K562 (cell line): ENCODE data around the gene GALNT12. TPM values are rescaled to one million over a fixed set of nuclear protein-coding genes. Genes with fewer than 3 reads are reported as not detected.

ENCODE experiments used
- ATAC-seq: fragments of 200-7000 bp; cut with Tn5 transposase; 3 replicates; pipeline ENCODE4 v1.9.1; 2020; ENCODE audit warnings: moderate library complexity
- BruUV-seq: library from RNA; stranded (reverse); fragments of 400-500 nt; replicated peaks from 2 replicates; lab custom pipeline; 2021; lab: Mats Ljungman, UMichigan
- CTCF ChIA-PET: fragments of 300-600 bp; formaldehyde crosslinking; extraction: SDS; loops from one replicate; lab custom pipeline; 2021; ENCODE audit warnings: low intra/inter-chr PET ratio; lab: Yijun Ruan, JAX
- POLR2A ChIA-PET: fragments of 300-600, 350-650 bp; sonication (Branson Sonifier 250); formaldehyde crosslinking; extraction: SDS; loops from one replicate; lab custom pipeline; 2021; ENCODE audit warnings: antibody characterized with exemption, inconsistent platforms; lab: Yijun Ruan, JAX
- DNase-seq, 4 experiments: peaks; one replicate each; pipeline versions ENCODE4 v3.0.0 to v3.0.0-alpha.2; 2011 to 2018; ENCODE audit warnings: low spot score in 3 of 4, mixed read lengths in 3 of 4; ENCODE audit errors: extremely low read depth in 1 of 4
- FAIRE-seq: peaks from 2 replicates; lab custom pipeline; 2011; peaks lifted over from hg19 to GRCh38; lab: Jason Lieb, UNC
- H2AFZ ChIP-seq: 2 replicates; pipeline ENCODE4 v1.6.0; 2011; ENCODE audit warnings: low read depth, low read length, control low read depth, inconsistent platforms
- H3K27ac ChIP-seq: fragments of 200-600 bp; 3 replicates; pipeline ENCODE4 v1.8.0; 2011; ENCODE audit warnings: low read depth, mild to moderate bottlenecking, control low read depth, inconsistent platforms, low read length, moderate library complexity, mixed read lengths; ENCODE audit errors: extremely low read depth
- H3K27me3 ChIP-seq, 2 experiments: fragments of 300-600 bp in 1 of 2; 2 replicates in 1 of 2; 3 replicates in 1 of 2; pipeline versions ENCODE4 v1.6.0 to v1.8.0; 2011; ENCODE audit warnings: inconsistent platforms in 2 of 2, low read length in 2 of 2, mild to moderate bottlenecking in 1 of 2, mixed read lengths in 1 of 2, moderate library complexity in 1 of 2; ENCODE audit not compliant: control insufficient read depth in 2 of 2, insufficient read depth in 2 of 2
- H3K36me3 ChIP-seq: fragments of 300-600 bp; 3 replicates; pipeline ENCODE4 v1.8.0; 2011; ENCODE audit warnings: mild to moderate bottlenecking, low read length, inconsistent platforms; ENCODE audit not compliant: control insufficient read depth, insufficient read depth
- H3K4me1 ChIP-seq, 2 experiments: fragments of 200-600 bp in 1 of 2; replicated peaks in 1 of 2; 2 replicates in 1 of 2; 3 replicates in 1 of 2; pipeline versions ENCODE4 v1.5.1 to v1.8.0; 2011; ENCODE audit warnings: inconsistent platforms in 2 of 2, low read length in 2 of 2, mild to moderate bottlenecking in 1 of 2, mixed read lengths in 1 of 2, moderate library complexity in 1 of 2; ENCODE audit not compliant: control insufficient read depth in 2 of 2, insufficient read depth in 2 of 2
- H3K4me2 ChIP-seq: 2 replicates; pipeline ENCODE4 v1.6.1; 2011; ENCODE audit warnings: low read length, control low read depth, inconsistent platforms, mixed read lengths; ENCODE audit not compliant: insufficient read depth
- H3K4me3 ChIP-seq: fragments of 200-600 bp; sonication (generic), shearing (Covaris generic); 2 replicates; pipeline ENCODE4 v1.5.1; 2016; ENCODE audit warnings: control low read depth, inconsistent platforms
- H3K79me2 ChIP-seq: fragments of 200-600 bp; 3 replicates; pipeline ENCODE4 v1.8.0; 2011; ENCODE audit warnings: low read length, inconsistent platforms; ENCODE audit not compliant: control insufficient read depth, insufficient read depth
- H3K9ac ChIP-seq, 2 experiments: 2 replicates each; pipeline versions ENCODE4 v1.6.0 to v1.6.1; 2011; ENCODE audit warnings: low read depth in 2 of 2, low read length in 2 of 2, control low read depth in 1 of 2, inconsistent platforms in 1 of 2, mild to moderate bottlenecking in 1 of 2, mixed read lengths in 1 of 2; ENCODE audit not compliant: insufficient read depth in 1 of 2
- H3K9me1 ChIP-seq: one replicate; pipeline ENCODE4 v1.6.0; 2011; ENCODE audit warnings: inconsistent platforms, mild to moderate bottlenecking, low read length, moderate library complexity; ENCODE audit not compliant: control insufficient read depth, insufficient read depth
- H3K9me3 ChIP-seq: replicated peaks from 2 replicates; pipeline ENCODE4 v1.5.1; 2011; ENCODE audit warnings: low read depth, low read length, inconsistent platforms; ENCODE audit not compliant: control insufficient read depth, insufficient read depth
- H4K20me1 ChIP-seq: replicated peaks from 2 replicates; pipeline ENCODE4 v1.6.1; 2011; ENCODE audit warnings: low read length, inconsistent platforms, mixed read lengths; ENCODE audit not compliant: control insufficient read depth, insufficient read depth
- ADNP ChIP-seq: fragments of 200-800 bp; sonication (Bioruptor generic); IDR thresholded peaks from 2 replicates; pipeline ENCODE4 v1.6.1; 2016; ENCODE audit warnings: missing genetic modification characterization, missing compliant biosample characterization
- CBFA2T3 ChIP-seq: fragments of 450-650 bp; IDR thresholded peaks from 2 replicates; pipeline ENCODE4 v1.6.1; 2017
- CEBPB ChIP-seq: fragments of 450-650 bp; IDR thresholded peaks from 2 replicates; pipeline ENCODE4 v1.6.1; 2016; ENCODE audit warnings: missing genetic modification characterization, missing compliant biosample characterization
- CEBPG ChIP-seq, 3 experiments: fragments of 200-800 bp in 1 of 3; sonication (Bioruptor generic) in 1 of 3; sonication (generic) in 1 of 3; formaldehyde crosslinking in 1 of 3; IDR thresholded peaks in 2 of 3; conservative IDR thresholded peaks in 1 of 3; 2 replicates each; pipeline versions ENCODE4 v1.6.1 to v1.8.0; 2016 to 2022; ENCODE audit warnings: missing compliant biosample characterization in 2 of 3, missing genetic modification characterization in 2 of 3, mild to moderate bottlenecking in 1 of 3, missing genetic modification reagents in 1 of 3
- ELF4 ChIP-seq: fragments of 450-650 bp; formaldehyde crosslinking; IDR thresholded peaks from 2 replicates; pipeline ENCODE4 v1.4.0; 2022; ENCODE audit warnings: missing genetic modification characterization
- NFATC3 ChIP-seq: fragments of 450-650 bp; IDR thresholded peaks from 2 replicates; pipeline ENCODE4 v1.6.1; 2017; ENCODE audit warnings: mild to moderate bottlenecking
- PYGO2 ChIP-seq: fragments of 450-650 bp; IDR thresholded peaks from 2 replicates; pipeline ENCODE4 v1.6.1; 2016; ENCODE audit warnings: mild to moderate bottlenecking, missing genetic modification characterization, moderate library complexity, missing compliant biosample characterization
- SUPT5H ChIP-seq: fragments of 450-650 bp; IDR thresholded peaks from 2 replicates; pipeline ENCODE4 v1.6.1; 2016
- TCF7 ChIP-seq: sonication (generic); IDR thresholded peaks from 2 replicates; pipeline ENCODE4 v1.6.1; 2016; ENCODE audit warnings: antibody characterized with exemption, borderline replicate concordance
- ZNF217 ChIP-seq: sonication (generic); formaldehyde crosslinking; IDR thresholded peaks from 2 replicates; pipeline ENCODE4 v1.8.0; 2022; ENCODE audit warnings: mild to moderate bottlenecking, missing genetic modification reagents
- ZNF507 ChIP-seq: conservative IDR thresholded peaks from 2 replicates; pipeline ENCODE4 v1.6.1; 2017; ENCODE audit warnings: missing genetic modification characterization, missing compliant biosample characterization
- WGBS: fragments of 100-300 bp; shearing (Covaris generic); methylation state at CpG from one replicate; pipeline ENCODE4 v1.1.6; 2016; ENCODE audit warnings: low coverage, mixed read lengths; ENCODE audit not compliant: insufficient coverage; ENCODE audit errors: missing lambda C conversion rate; 5-methylcytosine and 5-hydroxymethylcytosine counted together
- in situ Hi-C: fragments of 300-500 bp; cut with MboI; formaldehyde crosslinking; loops from 4 replicates; pipeline ENCODE4 v1.15.0; 2018; ENCODE audit warnings: inconsistent platforms, mixed read lengths
- intact Hi-C: fragments of 100-400 bp; cut with micrococcal nuclease; formaldehyde crosslinking; loops from 2 replicates; pipeline ENCODE4 v1.14.2; 2022
- polyA plus RNA-seq, 8 experiments: library from polyadenylated mRNA; depleted of rRNA in 4 of 8; stranded (reverse) in 5 of 8; unstranded in 3 of 8; fragments of >200 nt; fragmentation: Nextera tagmentation in 2 of 8; fragmentation: Illumina TruSeq in 1 of 8; extraction: Ambion mirVana in 2 of 8; extraction: Trizol in 1 of 8; gene quantifications; 2 replicates each; pipeline versions ENCODE4 v1.2.1 to v1.2.3, GENCODE V29; 2011 to 2014; ENCODE audit warnings: inconsistent platforms in 1 of 8, missing spikeins in 1 of 8
- total RNA-seq, 7 experiments: library from RNA; depleted of rRNA in 6 of 7; stranded (reverse); fragments of >200 nt in 6 of 7; fragmentation: Illumina TruSeq in 2 of 7; extraction: Trizol in 2 of 7; gene quantifications; 2 replicates each; pipeline versions ENCODE4 v1.2.1 to v1.2.3, GENCODE V29; 2011 to 2021; ENCODE audit warnings: low replicate concordance in 1 of 7
- TF ChIP-seq, protein P1 (sequence below): fragments of 450-650 bp; IDR thresholded peaks from 2 replicates; pipeline ENCODE4 v1.7.0; 2016; ENCODE audit warnings: borderline replicate concordance
- TF ChIP-seq, protein P2 (sequence below): sonication (generic); formaldehyde crosslinking; IDR thresholded peaks from 2 replicates; pipeline ENCODE4 v1.9.0; 2022; ENCODE audit warnings: mild to moderate bottlenecking, missing genetic modification reagents
- TF ChIP-seq, protein P3 (sequence below): fragments of 450-650 bp; IDR thresholded peaks from 2 replicates; pipeline ENCODE4 v1.6.1; 2016; ENCODE audit warnings: missing biosample characterization, missing genetic modification characterization

GALNT12 gene
- total and polyA plus RNA-seq, 9 of the 15 experiments (the other 6 are each of a cell fraction or from before 2014, with no cell fraction given) = 29.7 to 82.9 (median 44.2) TPM

DNA sequence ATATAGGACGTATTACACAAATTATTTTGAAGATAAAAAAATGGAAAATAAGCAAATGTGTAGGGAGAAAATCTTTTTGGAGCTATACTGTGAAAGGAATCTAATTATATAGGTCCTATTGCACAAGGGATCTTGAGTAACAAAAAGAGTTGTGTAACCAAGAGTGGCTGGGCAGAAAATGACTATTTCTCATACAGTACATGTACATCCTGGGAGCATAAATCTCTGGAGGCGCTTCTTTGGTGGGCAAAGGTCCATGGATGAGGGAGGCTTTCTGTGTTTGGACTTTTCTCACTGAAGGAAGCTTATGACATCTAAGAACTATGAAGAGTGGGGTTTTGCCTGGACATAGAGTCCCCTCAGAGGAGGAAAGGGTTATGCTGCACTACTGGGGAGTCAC lies 40.9 kb upstream of the GALNT12 start:
- BruUV-seq = no TSS peak
- ATAC-seq (no peak), FAIRE-seq (no peak)
- H3K9me1 ChIP-seq = no peaks in the 10 kb centered on the region
- H3K4me2 ChIP-seq = no peak overlapping the region
- 90% methylated on average over 2 of the region's 2 CpGs for WGBS
- POLR2A ChIA-PET = no interaction called here
- TF ChIP-seq CEBPB (tag) (peak; percentile 51), CEBPG (CRISPR knock-in tag; IDR thresholded peaks at IDR 0.05) (no peak), CEBPG (tag; conservative IDR thresholded peaks at IDR 0.05 in 1 of 2, IDR thresholded peaks at IDR 0.05 in 1 of 2) (no peak)
- TF ChIP-seq, all 486 proteins: peak for 1
- Histone ChIP-seq H4K20me1 (no peaks in the 10 kb centered on the region), H3K36me3 (peaks cover 59% of the 10 kb centered on the region), H2AFZ (no peak overlapping the region), H3K27me3 (no peaks in the 10 kb centered on the region), H3K4me1 (no peaks in the 10 kb centered on the region), H3K4me3 (no peak overlapping the region), H3K9ac (no peak overlapping the region), H3K27ac (no peak overlapping the region), H3K9me3 (no peaks in the 10 kb centered on the region), H3K79me2 (no peaks in the 10 kb centered on the region)
- no peak for DNase-seq
- in situ Hi-C loops (no loop called here), intact Hi-C loops (no loop called here)
- CTCF ChIA-PET = no interaction called here

DNA sequence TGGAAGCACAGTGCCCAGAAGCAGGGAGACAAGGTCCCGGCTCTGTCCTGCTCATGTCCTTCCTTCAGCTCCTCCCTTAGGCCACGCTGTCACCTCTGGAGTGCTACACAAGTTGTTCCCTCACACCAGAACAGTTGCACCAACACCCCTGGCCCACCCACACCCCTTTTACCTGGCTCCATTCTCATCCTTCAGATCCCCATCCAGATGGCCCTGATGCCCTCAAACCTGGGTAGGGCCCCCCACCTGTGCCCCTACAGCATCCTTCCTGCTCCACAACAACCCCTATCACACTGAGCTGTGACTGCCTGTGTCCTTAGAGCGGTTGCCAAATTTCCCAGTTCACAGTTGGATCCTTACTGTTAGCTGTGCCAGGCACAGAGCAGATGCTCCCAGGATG lies 40.3 kb upstream of the GALNT12 start:
- Histone ChIP-seq H3K4me3 (no peak overlapping the region), H3K4me1 (no peaks in the 10 kb centered on the region), H3K36me3 (peaks cover 63% of the 10 kb centered on the region), H3K9me1 (no peaks in the 10 kb centered on the region)
- ATAC-seq = no peak
- intact Hi-C loops = no loop called here
- ChIA-PET POLR2A (no interaction called here), CTCF (no interaction called here)
- in situ Hi-C loops = no loop called here
- 83% methylated on average over 3 of the region's 3 CpGs for WGBS
- no peak for FAIRE-seq
- TF ChIP-seq, protein P1, sequence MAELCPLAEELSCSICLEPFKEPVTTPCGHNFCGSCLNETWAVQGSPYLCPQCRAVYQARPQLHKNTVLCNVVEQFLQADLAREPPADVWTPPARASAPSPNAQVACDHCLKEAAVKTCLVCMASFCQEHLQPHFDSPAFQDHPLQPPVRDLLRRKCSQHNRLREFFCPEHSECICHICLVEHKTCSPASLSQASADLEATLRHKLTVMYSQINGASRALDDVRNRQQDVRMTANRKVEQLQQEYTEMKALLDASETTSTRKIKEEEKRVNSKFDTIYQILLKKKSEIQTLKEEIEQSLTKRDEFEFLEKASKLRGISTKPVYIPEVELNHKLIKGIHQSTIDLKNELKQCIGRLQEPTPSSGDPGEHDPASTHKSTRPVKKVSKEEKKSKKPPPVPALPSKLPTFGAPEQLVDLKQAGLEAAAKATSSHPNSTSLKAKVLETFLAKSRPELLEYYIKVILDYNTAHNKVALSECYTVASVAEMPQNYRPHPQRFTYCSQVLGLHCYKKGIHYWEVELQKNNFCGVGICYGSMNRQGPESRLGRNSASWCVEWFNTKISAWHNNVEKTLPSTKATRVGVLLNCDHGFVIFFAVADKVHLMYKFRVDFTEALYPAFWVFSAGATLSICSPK = no peak
- TF ChIP-seq CBFA2T3 (no peak), NFATC3 (no peak), PYGO2 (tag) (no peak), SUPT5H (no peak), ZNF217 (CRISPR knock-in tag) (no peak), TCF7 (no peak), ELF4 (CRISPR knock-in tag) (no peak), ADNP (tag) (no peak), ZNF507 (tag) (no peak)
- TF ChIP-seq, protein P2, sequence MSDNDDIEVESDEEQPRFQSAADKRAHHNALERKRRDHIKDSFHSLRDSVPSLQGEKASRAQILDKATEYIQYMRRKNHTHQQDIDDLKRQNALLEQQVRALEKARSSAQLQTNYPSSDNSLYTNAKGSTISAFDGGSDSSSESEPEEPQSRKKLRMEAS (CRISPR knock-in tag) = no peak
- TF ChIP-seq, protein P3, sequence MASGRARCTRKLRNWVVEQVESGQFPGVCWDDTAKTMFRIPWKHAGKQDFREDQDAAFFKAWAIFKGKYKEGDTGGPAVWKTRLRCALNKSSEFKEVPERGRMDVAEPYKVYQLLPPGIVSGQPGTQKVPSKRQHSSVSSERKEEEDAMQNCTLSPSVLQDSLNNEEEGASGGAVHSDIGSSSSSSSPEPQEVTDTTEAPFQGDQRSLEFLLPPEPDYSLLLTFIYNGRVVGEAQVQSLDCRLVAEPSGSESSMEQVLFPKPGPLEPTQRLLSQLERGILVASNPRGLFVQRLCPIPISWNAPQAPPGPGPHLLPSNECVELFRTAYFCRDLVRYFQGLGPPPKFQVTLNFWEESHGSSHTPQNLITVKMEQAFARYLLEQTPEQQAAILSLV (tag) = no peak
- TF ChIP-seq, all 486 proteins: peak for 0
- H3K79me2 ChIP-seq = no peaks in the 10 kb centered on the region
- H3K9me3 ChIP-seq = no peaks in the 10 kb centered on the region
- no TSS peak for BruUV-seq
- no peaks in the 10 kb centered on the region for H4K20me1 ChIP-seq
- no peak for DNase-seq
- H3K9ac ChIP-seq = no peak overlapping the region
- no peak overlapping the region for H3K27ac ChIP-seq
- no peak overlapping the region for H3K4me2 ChIP-seq
- H2AFZ ChIP-seq = no peak overlapping the region
- H3K27me3 ChIP-seq = no peaks in the 10 kb centered on the region
